ENCODE data around the gene TBC1D9.
"Not testable (repeated sequence)": the region's sequence is repeated elsewhere in the genome, so short reads cannot be mapped to it uniquely, and the experiment has no call there.

Gene TBC1D9

GRCh38 chr4:140756319-140757231 lies at the start of gene TBC1D9:
TBC1D9 (minus strand) TSS chr4:140756385; CDS start chr4:140756045, 340 bp downstream.
- peak; percentile 79 for DNase-seq

- DNase-seq, result no peak
These were observed 49.1 kb upstream of the TBC1D9 start for GRCh38 chr4:140805293-140805692.

- no peak for DNase-seq
These were observed 46.4 kb upstream of the TBC1D9 start for GRCh38 chr4:140802591-140802990.

GRCh38 chr4:140800666-140801065 lies 44.5 kb upstream of the TBC1D9 start:
- DNase-seq, result no peak

- no peak for DNase-seq
These were observed 43.6 kb upstream of the TBC1D9 start for GRCh38 chr4:140799686-140800225.

- DNase-seq, result no peak
These were observed 37.1 kb upstream of the TBC1D9 start for GRCh38 chr4:140793291-140793690.

GRCh38 chr4:140790765-140791164 lies 34.6 kb upstream of the TBC1D9 start:
- no peak for DNase-seq

- DNase-seq, result no peak
These were observed 34.0 kb upstream of the TBC1D9 start for GRCh38 chr4:140790171-140790570.

GRCh38 chr4:140789759-140790158 lies 33.6 kb upstream of the TBC1D9 start:
- no peak for DNase-seq

GRCh38 chr4:140782787-140783186 lies 26.6 kb upstream of the TBC1D9 start:
- not testable (repeated sequence) for DNase-seq

- DNase-seq, result no peak
These were observed 25.4 kb upstream of the TBC1D9 start for GRCh38 chr4:140781596-140781995.

GRCh38 chr4:140777894-140778293 lies 21.7 kb upstream of the TBC1D9 start:
- no peak for DNase-seq

GRCh38 chr4:140777386-140777785 lies 21.2 kb upstream of the TBC1D9 start:
- no peak for DNase-seq

- no peak for DNase-seq
These were observed 20.4 kb upstream of the TBC1D9 start for GRCh38 chr4:140776556-140776955.

- DNase-seq, result no peak
These were observed 18.8 kb upstream of the TBC1D9 start for GRCh38 chr4:140774956-140775355.

- no peak for DNase-seq
These were observed 18.3 kb upstream of the TBC1D9 start for GRCh38 chr4:140774510-140774909.

GRCh38 chr4:140769209-140769608 lies 13.0 kb upstream of the TBC1D9 start:
- no peak for DNase-seq

- no peak for DNase-seq
These were observed 8.7 kb upstream of the TBC1D9 start for GRCh38 chr4:140764785-140765392.

- no peak for DNase-seq
These were observed 6.0 kb upstream of the TBC1D9 start for GRCh38 chr4:140762202-140762601.

- no peak for DNase-seq
These were observed 1.0 kb upstream of the TBC1D9 start for GRCh38 chr4:140757232-140757630.

- DNase-seq, result no peak
These were observed 339 bp downstream of the TBC1D9 start for GRCh38 chr4:140755774-140756318.

- DNase-seq, result peak; percentile 20
These were observed 1.0 kb downstream of the TBC1D9 start for GRCh38 chr4:140754918-140755773.

GRCh38 chr4:140753329-140753728 lies 2.9 kb downstream of the TBC1D9 start:
- no peak for DNase-seq
